Thyroid gland (tissue), 4 donors: ENCODE measurements around the gene ALKBH6. TPM values are rescaled to one million over a fixed set of nuclear protein-coding genes. Genes with fewer than 3 reads are reported as not detected.

ENCODE experiments used
- DNase-seq, 2 donors: peaks; one replicate each; pipeline ENCODE4 v3.0.0-alpha.2; 2019
- H3K27ac ChIP-seq, 3 donors: fragments of 200-600 bp; sonication (generic); 1 replicate in 2 of 3; 2 replicates in 1 of 3; pipeline ENCODE4 v1.5.1; 2016 to 2019; ENCODE audit warnings: mild to moderate bottlenecking in 1 of 3, moderate library complexity in 1 of 3
- H3K27me3 ChIP-seq: fragments of 200-600 bp; sonication (generic); one replicate; pipeline ENCODE4 v1.5.1; 2019
- H3K36me3 ChIP-seq, 2 donors: fragments of 200-600 bp; sonication (generic); one replicate each; pipeline ENCODE4 v1.5.1; 2016 to 2019
- H3K4me1 ChIP-seq, 2 donors: fragments of 200-600 bp; sonication (generic); one replicate each; pipeline ENCODE4 v1.5.1; 2017 to 2019
- H3K4me3 ChIP-seq, 3 donors: fragments of 200-600 bp; sonication (generic); replicated peaks in 1 of 3; 1 replicate in 2 of 3; 2 replicates in 1 of 3; pipeline ENCODE4 v1.5.1; 2016; ENCODE audit warnings: mild to moderate bottlenecking in 1 of 3
- H3K9me3 ChIP-seq: fragments of 200-600 bp; sonication (generic); one replicate; pipeline ENCODE4 v1.5.1; 2017
- CTCF ChIP-seq, 6 experiments: fragments of 200-600 bp in 3 of 6; fragments of 450-650 bp in 3 of 6; sonication (generic) in 3 of 6; IDR thresholded peaks; one replicate each; pipeline ENCODE4 v1.5.1; 2016 to 2019; ENCODE audit warnings: antibody characterized with exemption in 6 of 6, mild to moderate bottlenecking in 2 of 6, inconsistent platforms in 1 of 6, moderate library complexity in 1 of 6
- POLR2A ChIP-seq, 2 donors: fragments of 450-650 bp; IDR thresholded peaks; one replicate each; pipeline ENCODE4 v1.6.1; 2017; ENCODE audit warnings: antibody characterized with exemption in 2 of 2, mild to moderate bottlenecking in 2 of 2, moderate library complexity in 1 of 2
- WGBS, 2 donors: methylation state at CpG; one replicate each; pipeline ENCODE4 v1.1.5; 2017; 5-methylcytosine and 5-hydroxymethylcytosine counted together
- intact Hi-C: fragments of 100-400 bp; cut with DNase I; formaldehyde crosslinking; loops from one replicate; pipeline ENCODE4 v1.15.1; 2023
- total RNA-seq, 4 donors: library from RNA; depleted of rRNA; stranded (reverse); fragments of >200 nt; gene quantifications; one replicate each; pipeline ENCODE4 v1.2.3, GENCODE V29; 2016

Gene ALKBH6
- total RNA-seq, 4 donors from 2014 or later = 15.4 to 60.9 (median 32.0) TPM

GRCh38 chr19:36051236-36051635 is 37.2 kb upstream of the ALKBH6 start:
- Histone ChIP-seq H3K4me3 (no peak overlapping the region), H3K27ac (no peak overlapping the region), H3K27me3 (no peaks in the 10 kb centered on the region), H3K36me3 (no peaks in the 10 kb centered on the region), H3K9me3 (no peaks in the 10 kb centered on the region), H3K4me1 (peaks cover 6 to 8% of the 10 kb centered on the region in 2 donors)
- intact Hi-C loops = loop anchor here (5.0 kb wide), 1 partner anchor 39 kb away; the partner anchor contains the start of gene ALKBH6
- TF ChIP-seq CTCF (IDR thresholded peaks at IDR 0.05) (no peak), POLR2A (IDR thresholded peaks at IDR 0.05) (no peak)
- DNase-seq = no peak
- 52 to 71% methylated on average over 3 of the region's 3 CpGs for WGBS, 2 donors

- 94 to 98% methylated on average over 4 of the region's 4 CpGs for WGBS, 2 donors
- Histone ChIP-seq H3K4me1 (no peaks in the 10 kb centered on the region), H3K4me3 (no peak overlapping the region), H3K36me3 (no peaks in the 10 kb centered on the region), H3K27ac (no peak overlapping the region), H3K9me3 (no peaks in the 10 kb centered on the region), H3K27me3 (no peaks in the 10 kb centered on the region)
- DNase-seq = no peak
- intact Hi-C loops = no loop called here
- TF ChIP-seq POLR2A (IDR thresholded peaks at IDR 0.05) = no peak
- no peak for TF ChIP-seq CTCF (IDR thresholded peaks at IDR 0.05)
Measured at GRCh38 chr19:36049080-36049698, 35.2 kb upstream of the ALKBH6 start.

- no peak overlapping the region for H3K4me3 ChIP-seq
- H3K36me3 ChIP-seq = no peaks in the 10 kb centered on the region
- intact Hi-C loops = no loop called here
- TF ChIP-seq POLR2A (IDR thresholded peaks at IDR 0.05) (no peak), CTCF (IDR thresholded peaks at IDR 0.05) (no peak)
- no peak overlapping the region for H3K27ac ChIP-seq
- no peaks in the 10 kb centered on the region for H3K9me3 ChIP-seq
- no peak for DNase-seq
- no peaks in the 10 kb centered on the region for H3K27me3 ChIP-seq
- no peaks in the 10 kb centered on the region for H3K4me1 ChIP-seq
Measured at GRCh38 chr19:36047835-36048234, 33.8 kb upstream of the ALKBH6 start.

- H3K27me3 ChIP-seq = no peaks in the 10 kb centered on the region
- DNase-seq = no peak
- intact Hi-C loops = no loop called here
- no peak for TF ChIP-seq CTCF (IDR thresholded peaks at IDR 0.05)
- no peak for TF ChIP-seq POLR2A (IDR thresholded peaks at IDR 0.05)
- H3K27ac ChIP-seq = no peak overlapping the region
- no peaks in the 10 kb centered on the region for H3K36me3 ChIP-seq
- H3K4me3 ChIP-seq = no peak overlapping the region
- no peaks in the 10 kb centered on the region for H3K9me3 ChIP-seq
- H3K4me1 ChIP-seq = peaks cover 0 to 7% of the 10 kb centered on the region in 2 donors
- 91 to 94% methylated on average over 5 of the region's 5 CpGs for WGBS, 2 donors
Measured at GRCh38 chr19:36046443-36047050, 32.5 kb upstream of the ALKBH6 start.

- WGBS, 2 donors = 93 to 100% methylated on average over 2 of the region's 2 CpGs
- peaks cover 4 to 10% of the 10 kb centered on the region in 2 donors for H3K4me1 ChIP-seq
Measured at GRCh38 chr19:36043952-36044351, 29.9 kb upstream of the ALKBH6 start.

More at GRCh38 chr19:36043952-36044351, 29.9 kb upstream of the ALKBH6 start:
- DNase-seq = no peak
- no peak for TF ChIP-seq CTCF (IDR thresholded peaks at IDR 0.05)
- no peak for TF ChIP-seq POLR2A (IDR thresholded peaks at IDR 0.05)
- H3K9me3 ChIP-seq = no peaks in the 10 kb centered on the region
- no peak overlapping the region for H3K4me3 ChIP-seq
- H3K36me3 ChIP-seq = no peaks in the 10 kb centered on the region
- H3K27ac ChIP-seq = no peak overlapping the region
- intact Hi-C loops = no loop called here
- H3K27me3 ChIP-seq = no peaks in the 10 kb centered on the region
